Ecto neural progenitor cell (in vitro differentiated cells): ENCODE measurements around the gene NIPBL.
"Not testable (repeated sequence)": the region's sequence is repeated elsewhere in the genome, so short reads cannot be mapped to it uniquely, and the experiment has no call there.

Experiments
- DNase-seq: peaks from one replicate; pipeline ENCODE4 v3.0.0-alpha.2; 2018; ENCODE audit warnings: low spot score

NIPBL gene

GRCh38 chr5:36877667-36878391 lies 1.3 kb downstream of the NIPBL start:
- DNase-seq, result no peak

GRCh38 chr5:36878392-36879082 lies 2.0 kb downstream of the NIPBL start:
- peak; percentile 85 for DNase-seq

GRCh38 chr5:36879274-36880033 lies 2.9 kb downstream of the NIPBL start:
- no peak for DNase-seq

GRCh38 chr5:36880761-36881160 lies 4.2 kb downstream of the NIPBL start:
- DNase-seq, result no peak

DNA sequence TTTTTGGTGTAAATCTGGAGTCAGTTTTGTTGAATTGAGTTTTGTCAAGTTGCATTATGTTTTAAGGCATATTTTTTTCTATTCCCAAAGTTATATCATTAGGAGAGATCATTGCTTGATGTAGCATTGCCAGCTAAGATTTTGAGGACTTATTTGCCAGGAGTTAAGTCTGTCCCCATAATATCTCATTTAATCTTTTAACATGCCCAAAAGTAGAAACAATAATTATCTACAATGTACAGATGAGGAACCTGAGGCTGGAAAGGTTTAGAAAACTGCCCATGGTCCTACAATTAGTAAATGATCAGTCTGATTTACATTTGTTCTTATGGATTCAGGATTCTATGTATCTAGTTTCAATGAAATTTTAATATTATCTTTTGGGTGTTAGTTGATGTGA lies 4.7 kb downstream of the NIPBL start:
- DNase-seq, result no peak

GRCh38 chr5:36881807-36882206 lies 5.2 kb downstream of the NIPBL start:
- no peak for DNase-seq

- DNase-seq, result no peak
Observed at GRCh38 chr5:36882250-36882649, 5.7 kb downstream of the NIPBL start.

DNA sequence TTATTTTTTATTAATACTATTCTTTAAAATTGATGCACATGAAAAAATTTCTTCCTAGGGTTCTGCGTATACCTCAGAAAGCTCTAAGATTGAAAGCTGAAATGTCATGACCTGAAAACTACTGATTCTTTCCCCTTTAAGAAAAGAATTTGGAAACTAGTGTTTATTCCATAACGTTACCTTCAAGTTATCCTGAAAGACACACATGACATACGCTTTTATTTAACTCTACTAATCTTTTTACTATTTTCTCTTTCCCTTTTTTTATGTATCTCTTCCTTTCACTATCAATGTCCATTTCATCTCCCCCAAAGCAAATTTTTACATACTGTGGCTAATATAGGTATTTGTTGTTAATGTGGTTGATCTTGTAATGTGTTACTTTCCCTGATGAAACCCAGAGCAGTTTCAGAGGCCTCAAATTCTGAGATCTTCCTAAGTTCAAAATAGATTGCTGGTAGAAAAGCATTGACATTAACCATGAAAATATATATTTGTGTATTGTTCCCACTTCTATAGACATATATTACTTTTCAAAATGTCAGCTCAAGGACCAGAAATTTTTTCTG lies 7.4 kb downstream of the NIPBL start:
- no peak for DNase-seq

GRCh38 chr5:36885149-36885548 lies 8.6 kb downstream of the NIPBL start:
- no peak for DNase-seq

GRCh38 chr5:36885566-36886485 lies 9.3 kb downstream of the NIPBL start:
- DNase-seq, result no peak

GRCh38 chr5:36886791-36887190 lies 10.2 kb downstream of the NIPBL start:
- DNase-seq, result no peak

DNA sequence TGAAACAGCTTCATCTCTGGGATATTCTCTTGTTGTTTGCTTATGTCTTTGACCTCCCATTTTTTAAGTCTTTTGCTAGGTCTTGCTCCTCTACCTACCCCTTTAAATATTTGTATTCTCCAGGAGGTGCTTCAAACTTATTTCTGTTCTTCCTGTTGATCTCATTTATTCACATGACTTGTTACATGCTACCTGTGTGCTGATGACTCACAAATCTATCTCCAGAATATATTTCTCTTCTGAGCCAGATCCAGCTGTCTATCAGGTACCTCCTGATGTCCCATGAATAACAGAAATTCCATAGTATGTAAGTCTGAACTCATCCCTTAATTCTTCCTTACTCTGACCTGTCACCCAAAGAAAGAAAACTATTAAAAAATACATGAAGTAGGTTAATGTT lies 11.0 kb downstream of the NIPBL start:
- DNase-seq, result no peak

DNA sequence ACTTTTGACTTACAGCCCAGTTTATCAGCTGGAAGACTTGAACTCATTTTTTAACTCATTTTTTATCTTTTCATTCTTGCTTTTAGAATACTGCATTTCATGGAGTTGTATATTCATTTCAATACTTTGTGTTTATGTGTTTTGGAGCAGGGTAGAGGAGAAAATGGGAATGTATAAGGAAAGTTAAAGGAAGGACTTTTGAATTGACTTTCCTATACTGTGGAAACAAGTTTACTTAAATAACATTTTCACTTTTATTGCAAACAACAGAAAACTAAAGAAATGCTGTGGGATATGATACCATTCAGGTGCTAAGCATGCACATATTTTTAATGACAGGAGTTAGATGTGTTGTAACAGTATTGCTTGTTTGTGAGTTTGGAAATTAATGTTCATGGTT lies 11.7 kb downstream of the NIPBL start:
- no peak for DNase-seq

GRCh38 chr5:36889264-36889663 lies 12.7 kb downstream of the NIPBL start:
- no peak for DNase-seq

DNA sequence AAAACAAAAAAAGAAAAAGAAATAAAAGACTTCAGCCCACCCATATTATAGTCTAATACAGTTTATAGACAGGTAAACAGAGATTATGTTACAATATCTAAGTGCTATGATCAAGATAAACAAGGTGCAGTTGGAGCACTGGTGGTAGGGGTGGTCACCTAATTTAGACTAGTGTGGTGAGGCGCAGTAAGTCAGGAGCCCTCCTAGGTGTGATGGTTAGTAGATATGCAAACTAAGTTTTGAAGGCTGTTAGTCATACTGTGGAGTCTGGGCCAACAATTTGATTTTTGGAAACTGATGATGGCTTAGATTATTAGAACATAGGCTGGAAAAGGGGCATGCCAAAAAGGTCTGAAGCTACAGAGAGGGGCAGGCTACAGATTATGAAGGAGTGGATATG lies 14.7 kb downstream of the NIPBL start:
- DNase-seq, result no peak

GRCh38 chr5:36892085-36892830 lies 15.7 kb downstream of the NIPBL start:
- DNase-seq, result not testable (repeated sequence)

GRCh38 chr5:36894954-36895353 lies 18.4 kb downstream of the NIPBL start:
- DNase-seq, result no peak

DNA sequence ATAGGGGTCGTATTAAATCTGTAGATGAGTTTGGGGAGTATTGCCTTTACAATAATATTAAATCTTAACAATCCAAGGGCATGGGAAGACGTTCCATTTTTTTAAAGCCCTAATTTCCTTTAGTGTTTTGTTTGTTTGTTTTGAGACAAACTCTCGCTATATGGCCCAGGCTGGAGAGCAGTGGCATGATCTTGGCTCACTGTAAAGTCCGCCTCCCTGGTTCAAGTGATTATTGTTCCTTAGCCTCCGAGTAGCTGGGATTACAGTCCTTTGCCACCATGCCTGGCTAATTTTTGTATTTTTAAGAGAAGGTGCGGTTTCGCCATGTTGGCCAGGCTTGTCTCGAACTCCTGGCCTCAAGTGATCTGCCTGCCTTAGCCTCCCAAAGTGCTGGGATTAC lies 19.9 kb downstream of the NIPBL start:
- no peak for DNase-seq

DNA sequence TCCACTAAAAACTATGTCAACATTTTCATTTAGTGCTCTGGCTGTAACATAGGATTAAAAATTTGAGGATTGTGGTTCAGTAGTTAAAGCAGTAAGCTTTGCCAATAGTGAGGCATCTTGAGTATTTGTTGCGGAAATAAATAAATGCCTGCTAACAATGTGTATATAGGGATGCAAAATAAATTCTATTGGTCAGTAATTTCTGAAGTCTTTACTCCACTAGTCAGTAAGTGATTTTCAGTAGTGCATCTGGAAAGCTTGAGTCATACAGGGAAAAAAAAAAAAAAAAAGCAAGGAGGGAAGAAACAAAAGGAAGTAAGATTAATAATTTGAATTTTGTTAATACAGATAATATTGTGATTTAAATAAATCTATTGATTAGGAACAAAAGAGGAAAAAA lies 21.0 kb downstream of the NIPBL start:
- no peak for DNase-seq

DNA sequence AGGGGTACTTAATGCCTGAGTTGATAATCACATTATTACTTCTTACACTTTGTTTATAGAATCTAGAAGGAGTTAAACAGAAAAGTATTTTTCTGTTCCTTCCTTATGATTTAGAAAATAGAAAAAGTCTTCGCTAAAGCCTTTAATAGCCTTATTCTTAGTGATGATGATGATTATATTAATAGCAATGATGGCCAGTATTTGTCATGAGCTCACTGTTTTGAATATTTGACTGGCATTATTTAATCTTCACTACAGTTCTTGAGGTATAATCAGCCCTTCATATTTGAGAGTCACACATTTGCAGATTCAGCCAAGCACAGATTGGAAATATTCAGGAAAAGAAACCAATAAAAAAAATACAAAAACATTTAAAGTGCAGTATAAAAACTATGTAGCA lies 23.3 kb downstream of the NIPBL start:
- DNase-seq, result no peak

DNA sequence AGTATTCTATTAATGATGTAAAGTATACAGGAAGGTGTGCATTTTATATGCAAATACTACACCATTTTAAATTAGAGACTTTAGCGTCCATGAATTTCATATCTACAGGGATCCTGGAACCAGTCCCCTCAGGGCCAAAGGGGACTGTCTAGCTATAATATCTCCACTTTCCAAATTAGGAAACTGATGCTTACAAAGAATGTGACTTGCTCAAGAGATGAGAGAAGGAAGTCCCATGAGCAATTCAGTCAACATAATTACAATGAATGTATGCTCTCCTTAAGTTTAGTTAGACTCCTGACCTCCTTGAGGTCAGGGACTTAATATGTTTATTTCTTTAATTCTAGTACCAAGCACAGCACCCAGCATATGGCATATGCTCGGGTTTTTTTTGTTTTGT lies 23.7 kb downstream of the NIPBL start:
- no peak for DNase-seq
